Naive thymus-derived CD4-positive, alpha-beta T cell (primary cell): ENCODE results near the gene NKAPL. TPM values are rescaled to one million over a fixed set of nuclear protein-coding genes. Genes with fewer than 3 reads are reported as not detected.
"Not testable (repeated sequence)": the region's sequence is repeated elsewhere in the genome, so short reads cannot be mapped to it uniquely, and the experiment has no call there.

Experiments
- ATAC-seq: fragments of 150-1000 bp; cut with Tn5 transposase; 2 replicates; pipeline ENCODE4 v1.10.0; 2021; ENCODE audit warnings: mild to moderate bottlenecking, moderate library complexity
- CTCF ChIA-PET: fragments of 350-600 bp; sonication (Branson Sonifier 250); formaldehyde crosslinking; loops from one replicate; lab custom pipeline; 2021; ENCODE audit warnings: antibody characterized with exemption; lab: Charles Lee
- POLR2A ChIA-PET: fragments of 350-600 bp; sonication (Branson Sonifier 250); formaldehyde crosslinking; loops from one replicate; lab custom pipeline; 2021; ENCODE audit warnings: antibody characterized with exemption, inconsistent platforms; lab: Charles Lee
- DNase-seq, 9 donors: peaks; one replicate each; pipeline versions ENCODE4 v3.0.0 to v3.0.0-alpha.2; 2020 to 2022; ENCODE audit warnings: mixed read lengths in 1 of 9
- H3K27ac ChIP-seq: one replicate; pipeline ENCODE4 v1.7.0; 2013; ENCODE audit warnings: mild to moderate bottlenecking, low read depth, low read length, moderate library complexity
- H3K27me3 ChIP-seq, 2 donors: one replicate each; pipeline ENCODE4 v1.7.0; 2013; ENCODE audit warnings: low read length in 2 of 2, mild to moderate bottlenecking in 2 of 2, moderate library complexity in 2 of 2; ENCODE audit not compliant: control insufficient read depth in 2 of 2, insufficient read depth in 2 of 2
- H3K36me3 ChIP-seq, 3 experiments: 1 replicate in 2 of 3; 2 replicates in 1 of 3; pipeline ENCODE4 v1.7.0; 2013; ENCODE audit warnings: low read length in 3 of 3, mild to moderate bottlenecking in 3 of 3, moderate library complexity in 1 of 3; ENCODE audit not compliant: insufficient read depth in 3 of 3, control insufficient read depth in 2 of 3
- H3K4me1 ChIP-seq, 2 donors: one replicate each; pipeline ENCODE4 v1.7.0; 2013; ENCODE audit warnings: low read length in 2 of 2, mild to moderate bottlenecking in 2 of 2, moderate library complexity in 1 of 2; ENCODE audit not compliant: control insufficient read depth in 2 of 2, insufficient read depth in 2 of 2
- H3K4me3 ChIP-seq: 2 replicates; pipeline ENCODE4 v1.7.0; 2013; ENCODE audit warnings: mild to moderate bottlenecking, low read length
- H3K9me3 ChIP-seq, 3 experiments: 1 replicate in 2 of 3; 2 replicates in 1 of 3; pipeline ENCODE4 v1.7.0; 2013; ENCODE audit warnings: low read length in 3 of 3; ENCODE audit not compliant: control insufficient read depth in 2 of 3
- H3K27ac Mint-ChIP-seq, 9 donors: one replicate each; pipeline ENCODE4 v1.8.0; 2020 to 2022; ENCODE audit warnings: mixed read lengths in 9 of 9, mild to moderate bottlenecking in 8 of 9, moderate library complexity in 5 of 9, inconsistent platforms in 2 of 9
- H3K27me3 Mint-ChIP-seq, 5 donors: one replicate each; pipeline ENCODE4 v1.8.0; 2021 to 2022; ENCODE audit warnings: mixed read lengths in 5 of 5, mild to moderate bottlenecking in 1 of 5
- H3K36me3 Mint-ChIP-seq, 5 donors: one replicate each; pipeline ENCODE4 v1.8.0; 2020 to 2022; ENCODE audit warnings: mixed read lengths in 5 of 5, mild to moderate bottlenecking in 3 of 5, inconsistent platforms in 1 of 5
- H3K4me1 Mint-ChIP-seq, 7 donors: one replicate each; pipeline ENCODE4 v1.8.0; 2020 to 2022; ENCODE audit warnings: mixed read lengths in 7 of 7, mild to moderate bottlenecking in 3 of 7, inconsistent platforms in 1 of 7
- H3K4me3 Mint-ChIP-seq, 10 donors: one replicate each; pipeline ENCODE4 v1.8.0; 2020 to 2022; ENCODE audit warnings: mild to moderate bottlenecking in 10 of 10, mixed read lengths in 10 of 10, moderate library complexity in 6 of 10, inconsistent platforms in 2 of 10
- H3K9me3 Mint-ChIP-seq, 11 donors: one replicate each; pipeline ENCODE4 v1.8.0; 2020 to 2022; ENCODE audit warnings: mixed read lengths in 11 of 11, mild to moderate bottlenecking in 4 of 11, inconsistent platforms in 1 of 11, moderate library complexity in 1 of 11
- intact Hi-C, 2 donors: fragments of 100-400 bp; cut with micrococcal nuclease; formaldehyde crosslinking; loops; one replicate each; pipeline ENCODE4 v1.15.1; 2023
- polyA plus RNA-seq, 2 donors: library from polyadenylated mRNA; unstranded; fragments of 300-500 nt; fragmentation: Illumina TruSeq; gene quantifications; one replicate each; pipeline ENCODE4 v1.2.3, GENCODE V29; 2021
- total RNA-seq, 6 experiments: library from RNA in 5 of 6; stranded (reverse) in 5 of 6; gene quantifications; 1 replicate in 5 of 6; 2 replicates in 1 of 6; pipeline ENCODE4 v1.2.3 and lab custom pipeline; 2021 to 2026

NKAPL gene
- total and polyA plus RNA-seq, 7 experiments from 2014 or later, result 0.12 to 0.30 (median 0.23) TPM; not detected in 1

GRCh38 chr6:28296520-28297060 is 37.5 kb downstream of the NKAPL start:
- ChIA-PET POLR2A (no interaction called here), CTCF (no interaction called here)
- H3K9me3 ChIP-seq, result no peaks in the 10 kb centered on the region
- DNase-seq, result no peak
- no peak overlapping the region for H3K4me3 ChIP-seq
- Mint-ChIP-seq H3K36me3 (peaks cover 0 to 11% (median 7%) of the 10 kb centered on the region in 5 donors), H3K9me3 (no peaks in the 10 kb centered on the region), H3K27me3 (peaks cover 0 to 6% (median 0%) of the 10 kb centered on the region in 5 donors), H3K4me1 (no peaks in the 10 kb centered on the region), H3K27ac (no peak overlapping the region), H3K4me3 (no peak overlapping the region)
- no peak overlapping the region for H3K27ac ChIP-seq
- ATAC-seq, result no peak
- H3K36me3 ChIP-seq, result no peaks in the 10 kb centered on the region
- no peaks in the 10 kb centered on the region for H3K27me3 ChIP-seq
- intact Hi-C loops, result no loop called here
- H3K4me1 ChIP-seq, result no peaks in the 10 kb centered on the region

GRCh38 chr6:28303570-28303969 is 44.5 kb downstream of the NKAPL start:
- Histone ChIP-seq H3K9me3 (no peaks in the 10 kb centered on the region), H3K36me3 (no peaks in the 10 kb centered on the region), H3K4me1 (peaks cover 0 to 2% of the 10 kb centered on the region in 2 donors), H3K27ac (no peak overlapping the region), H3K27me3 (no peaks in the 10 kb centered on the region), H3K4me3 (no peak overlapping the region)
- intact Hi-C loops, result no loop called here
- ATAC-seq (no peak), DNase-seq (no peak)
- Mint-ChIP-seq H3K27me3 (peaks cover 5 to 14% (median 8%) of the 10 kb centered on the region in 5 donors), H3K27ac (no peak overlapping the region), H3K4me1 (peaks cover 0 to 13% (median 4%) of the 10 kb centered on the region in 7 donors), H3K9me3 (peaks cover 0 to 18% (median 6%) of the 10 kb centered on the region in 11 donors), H3K36me3 (peaks cover 0 to 10% (median 4%) of the 10 kb centered on the region in 5 donors), H3K4me3 (peak overlapping the region in 2 of 10 donors; percentile 3 to 12)
- ChIA-PET CTCF (no interaction called here), POLR2A (no interaction called here)

GRCh38 chr6:28306363-28306762 is 47.3 kb downstream of the NKAPL start:
- CTCF ChIA-PET, H3K4me3 ChIP-seq, H3K27ac Mint-ChIP-seq, ATAC-seq, H3K27ac ChIP-seq, H3K9me3 ChIP-seq, H3K36me3 ChIP-seq, intact Hi-C loops, H3K4me3 Mint-ChIP-seq, DNase-seq, H3K4me1 ChIP-seq, POLR2A ChIA-PET, H3K27me3 ChIP-seq, H3K36me3 Mint-ChIP-seq: not testable (repeated sequence)
- peaks cover 0 to 13% (median 4%) of the 10 kb centered on the region in 7 donors for H3K4me1 Mint-ChIP-seq
- H3K27me3 Mint-ChIP-seq, result peaks cover 9 to 33% (median 27%) of the 10 kb centered on the region in 5 donors
- H3K9me3 Mint-ChIP-seq, result peaks cover 0 to 23% (median 7%) of the 10 kb centered on the region in 11 donors

Other genes with a start within 250 kb of the NKAPL start
- gene ZNF165, start 178.7 kb upstream of the NKAPL start, total RNA-seq, result 1 to 10 TPM in 2 of 5 experiments, under 1 TPM in 3; 0.41 to 6.5 (median 0.92) TPM
- 1 to 10 TPM; 1.1 to 1.6 TPM for gene ZNF165, start 178.7 kb upstream of the NKAPL start, polyA plus RNA-seq
- gene ZSCAN16, start 134.7 kb upstream of the NKAPL start, total RNA-seq, result 10 to 100 TPM in 2 of 5 experiments, 1 to 10 TPM in 3; 6.4 to 13.9 (median 7.6) TPM
- gene ZSCAN16, start 134.7 kb upstream of the NKAPL start, polyA plus RNA-seq, result 10 to 100 TPM; 13.6 to 15.7 TPM
- 10 to 100 TPM; 23.8 to 46.7 (median 25.7) TPM for gene ZKSCAN8, start 117.4 kb upstream of the NKAPL start, total RNA-seq
- gene ZKSCAN8, start 117.4 kb upstream of the NKAPL start, polyA plus RNA-seq, result 1 to 10 TPM in 1 of 2 donors, under 1 TPM in 1; 0.52 to 3.3 TPM
- 1 to 10 TPM in 2 of 5 experiments, under 1 TPM in 3; 0.59 to 5.2 (median 0.84) TPM for gene ZSCAN9, start 34.0 kb upstream of the NKAPL start, total RNA-seq
- gene ZSCAN9, start 34.0 kb upstream of the NKAPL start, polyA plus RNA-seq, result 1 to 10 TPM in 1 of 2 donors, not detected in 1; 1.6 TPM
- gene ZKSCAN4, start 7.0 kb upstream of the NKAPL start, total RNA-seq, result 10 to 100 TPM in 2 of 5 experiments, 1 to 10 TPM in 3; 2.8 to 11.8 (median 8.7) TPM
- gene ZKSCAN4, start 7.0 kb upstream of the NKAPL start, polyA plus RNA-seq, result 1 to 10 TPM; 6.6 to 8.2 TPM
- gene ZSCAN26, start 7.8 kb downstream of the NKAPL start, total RNA-seq, result 10 to 100 TPM in 4 of 5 experiments, 1 to 10 TPM in 1; 8.0 to 27.8 (median 12.5) TPM
- 10 to 100 TPM; 15.5 to 19.1 TPM for gene ZSCAN26, start 7.8 kb downstream of the NKAPL start, polyA plus RNA-seq
- 1 to 10 TPM; 1.1 to 1.7 (median 1.2) TPM for gene PGBD1, start 22.3 kb downstream of the NKAPL start, total RNA-seq
- gene PGBD1, start 22.3 kb downstream of the NKAPL start, polyA plus RNA-seq, result under 1 TPM; 0.60 to 0.89 TPM
- 1 to 10 TPM in 4 of 5 experiments, under 1 TPM in 1; 0.93 to 2.4 (median 1.2) TPM for gene ZSCAN31, start 76.9 kb downstream of the NKAPL start, total RNA-seq
- gene ZSCAN31, start 76.9 kb downstream of the NKAPL start, polyA plus RNA-seq, result 1 to 10 TPM in 1 of 2 donors, under 1 TPM in 1; 0.56 to 1.3 TPM
- 10 to 100 TPM in 2 of 5 experiments, 1 to 10 TPM in 3; 3.3 to 13.2 (median 5.8) TPM for gene ZKSCAN3, start 90.7 kb downstream of the NKAPL start, total RNA-seq
- gene ZKSCAN3, start 90.7 kb downstream of the NKAPL start, polyA plus RNA-seq, result 1 to 10 TPM; 3.0 to 3.4 TPM
- 10 to 100 TPM in 1 of 5 experiments, 1 to 10 TPM in 4; 2.9 to 10.3 (median 7.4) TPM for gene ZSCAN12, start 140.4 kb downstream of the NKAPL start, total RNA-seq
- gene ZSCAN12, start 140.4 kb downstream of the NKAPL start, polyA plus RNA-seq, result 1 to 10 TPM; 3.2 to 3.8 TPM
- gene ZSCAN23, start 184.2 kb downstream of the NKAPL start, total RNA-seq, result 1 to 10 TPM; 1.4 to 3.4 (median 2.4) TPM
- gene ZSCAN23, start 184.2 kb downstream of the NKAPL start, polyA plus RNA-seq, result under 1 TPM; 0.26 to 0.92 TPM